HG02840 (cell line): ENCODE data around the gene CINP.
"Not testable (repeated sequence)": the region's sequence is repeated elsewhere in the genome, so short reads cannot be mapped to it uniquely, and the experiment has no call there.

Source experiments
- ATAC-seq: cut with Tn5 transposase; IDR thresholded peaks from one replicate; pipeline ENCODE4 v1.9.1; 2021; ENCODE audit warnings: mild to moderate bottlenecking, moderate library complexity, moderate number of reproducible peaks; ENCODE audit not compliant: unreplicated experiment, low FRiP score

Gene CINP

GRCh38 chr14:102321456-102322422, 41.0 kb downstream of the CINP start:
- no peak for ATAC-seq

- no peak for ATAC-seq
Observed at GRCh38 chr14:102320671-102321455, 41.8 kb downstream of the CINP start.

GRCh38 chr14:102320033-102320660, 42.5 kb downstream of the CINP start:
- peak; percentile 33 for ATAC-seq

- peak; percentile 46 for ATAC-seq
Observed at GRCh38 chr14:102319351-102320032, 43.2 kb downstream of the CINP start, which contains the start of gene ZNF839. Gene ZNF839 (plus strand): TSS chr14:102319746. CDS start chr14:102319766, 20 bp downstream.

- no peak for ATAC-seq
Observed at GRCh38 chr14:102318781-102319276, 43.9 kb downstream of the CINP start.

- ATAC-seq: no peak
Observed at GRCh38 chr14:102317564-102318248, 45.0 kb downstream of the CINP start.

- peak; percentile 48 for ATAC-seq
Observed at GRCh38 chr14:102316743-102317563, 45.7 kb downstream of the CINP start.

- ATAC-seq: no peak
Observed at GRCh38 chr14:102316338-102316742, 46.4 kb downstream of the CINP start.

- ATAC-seq: no peak
Observed at GRCh38 chr14:102315121-102315520, 47.6 kb downstream of the CINP start.

GRCh38 chr14:102314242-102315011, 48.3 kb downstream of the CINP start:
- no peak for ATAC-seq

GRCh38 chr14:102304611-102305506, 57.8 kb downstream of the CINP start, which contains the start of gene MOK:
Gene MOK (minus strand): TSS chr14:102305164. CDS start chr14:102304968, 196 bp downstream.
- peak; percentile 92 for ATAC-seq

GRCh38 chr14:102303664-102304063, 59.0 kb downstream of the CINP start:
- ATAC-seq: no peak

- not testable (repeated sequence) for ATAC-seq
Observed at GRCh38 chr14:102298303-102299070, 64.2 kb downstream of the CINP start.
